SH-SY5Y (cell line): ENCODE data around the gene APOC1.

Experiments used
- GATA2 ChIP-seq: IDR thresholded peaks from 2 replicates; pipeline ENCODE4 v1.6.1; 2011; ENCODE audit warnings: mild to moderate bottlenecking, low read depth, low read length
- GATA3 ChIP-seq: IDR thresholded peaks from 2 replicates; pipeline ENCODE4 v1.6.1; 2011; ENCODE audit warnings: low read depth, mild to moderate bottlenecking, low read length, moderate library complexity

DNA sequence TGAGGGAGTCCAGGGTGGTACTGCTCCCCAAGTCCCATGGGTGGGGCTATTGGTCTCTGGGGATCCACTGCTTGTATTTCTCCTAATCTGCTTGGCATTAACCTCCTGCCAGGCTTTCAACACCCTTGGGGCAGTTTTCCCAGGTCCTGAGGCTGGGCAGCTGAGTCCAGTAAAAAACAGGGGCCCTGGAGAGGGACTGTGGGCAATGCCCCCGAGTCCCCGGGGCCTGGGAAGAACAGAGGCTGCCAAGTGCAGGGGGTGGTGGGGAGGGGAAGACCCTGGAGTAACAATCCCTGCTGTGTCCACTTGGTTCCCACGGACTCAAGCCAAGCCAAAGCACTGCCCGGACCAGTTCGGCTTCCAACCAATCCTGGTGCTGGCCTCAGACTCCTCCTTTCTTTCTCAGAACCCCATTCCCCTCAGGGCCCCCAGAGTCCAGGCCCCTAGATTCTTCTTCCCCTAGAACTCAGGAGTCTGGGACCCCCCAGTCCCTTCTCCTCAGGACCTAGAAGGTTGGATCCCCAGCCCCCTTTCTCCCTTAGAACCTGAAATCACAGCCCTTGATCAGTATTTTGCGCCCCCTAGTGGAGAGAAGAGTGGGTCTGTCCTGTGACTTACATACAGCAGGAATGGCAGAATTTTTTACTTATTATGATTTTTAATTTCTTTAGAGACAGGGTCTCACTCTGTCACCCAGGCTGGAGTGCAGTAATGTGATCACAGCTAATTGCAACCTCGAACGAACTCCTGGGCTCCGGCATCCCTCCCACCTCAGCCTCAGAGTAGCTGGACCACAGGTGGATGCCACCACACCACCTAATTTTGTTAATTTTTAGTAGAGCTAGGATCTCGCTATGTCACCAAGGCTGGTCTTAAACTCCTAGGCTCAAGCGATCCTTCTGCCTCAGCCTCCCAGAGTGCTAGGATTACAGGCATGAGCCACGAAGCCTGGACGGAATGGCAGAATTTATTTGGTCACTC, 37.1 kb downstream of the APOC1 start:
- TF ChIP-seq GATA2 (peak; percentile 66), GATA3 (no peak)
